ENCODE results near the gene CD7. TPM values are rescaled to one million over a fixed set of nuclear protein-coding genes. Genes with fewer than 3 reads are reported as not detected.

CD7 gene
- total and polyA plus RNA-seq, 9 of the 15 experiments (the other 6 are each of a cell fraction or from before 2014, with no cell fraction given) = 0.21 to 0.35 TPM; not detected in 7

DNA sequence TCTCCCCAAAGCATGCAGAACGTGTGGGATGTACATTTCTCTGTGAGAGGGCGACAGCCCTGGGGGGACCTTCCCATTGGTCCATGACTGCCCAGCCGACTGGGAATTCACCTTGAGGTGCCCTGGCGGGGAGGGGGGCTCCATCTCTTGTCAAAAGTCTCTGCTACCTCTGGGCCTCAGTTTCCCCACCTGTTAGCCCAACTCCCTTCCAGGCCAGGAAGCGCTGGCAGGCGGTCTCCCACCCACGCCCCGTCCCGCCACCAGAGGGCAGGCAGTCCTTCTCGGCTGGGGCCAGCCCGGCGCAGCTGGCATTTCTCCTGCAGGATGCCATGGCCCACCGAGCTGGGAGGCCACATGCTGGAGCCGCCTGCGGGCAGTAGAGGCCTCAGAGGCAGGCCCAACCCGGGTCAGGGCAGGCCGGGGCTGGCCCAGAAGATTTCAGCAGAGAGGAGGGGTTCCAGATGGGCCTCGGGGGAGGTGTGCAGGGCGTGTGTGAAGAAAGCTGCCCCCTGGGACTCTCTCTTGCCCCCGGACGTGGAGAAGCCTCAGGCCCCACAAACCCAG is 16.6 kb downstream of the CD7 start:
- WGBS (ENCODE audit: insufficient coverage, low coverage, missing lambda C conversion rate) = 48% methylated on average over 15 of the region's 21 CpGs
- CTCF ChIA-PET (ENCODE audit: low intra/inter-chr PET ratio) = interaction anchor here (0.5 kb wide), 1 partner anchor 318 kb away, joined by 3 read pairs; no protein-coding TSS in a partner anchor
- FAIRE-seq = no peak
- TF ChIP-seq SMC3 (conservative IDR thresholded peaks at IDR 0.05; ENCODE audit: insufficient read depth, low read depth, low read length) (peak; percentile 62), RUNX1 (IDR thresholded peaks at IDR 0.05; ENCODE audit: low read depth) (no peak), CC2D1A (IDR thresholded peaks at IDR 0.05) (no peak), ZNF24 (IDR thresholded peaks at IDR 0.05) (no peak), MYC (IDR thresholded peaks at IDR 0.05; ENCODE audit: low read depth, low read length) (no peak), MYC (CRISPR knock-in tag; IDR thresholded peaks at IDR 0.05; ENCODE audit: borderline replicate concordance, low read depth) (no peak), BHLHE40 (IDR thresholded peaks at IDR 0.05; ENCODE audit: low read length) (no peak), WHSC1 (IDR thresholded peaks at IDR 0.05; ENCODE audit: low read length) (no peak), PPARD (CRISPR knock-in tag; IDR thresholded peaks at IDR 0.05) (no peak), NFIC (IDR thresholded peaks at IDR 0.05) (peak; percentile 34)
- TF ChIP-seq, protein P1, sequence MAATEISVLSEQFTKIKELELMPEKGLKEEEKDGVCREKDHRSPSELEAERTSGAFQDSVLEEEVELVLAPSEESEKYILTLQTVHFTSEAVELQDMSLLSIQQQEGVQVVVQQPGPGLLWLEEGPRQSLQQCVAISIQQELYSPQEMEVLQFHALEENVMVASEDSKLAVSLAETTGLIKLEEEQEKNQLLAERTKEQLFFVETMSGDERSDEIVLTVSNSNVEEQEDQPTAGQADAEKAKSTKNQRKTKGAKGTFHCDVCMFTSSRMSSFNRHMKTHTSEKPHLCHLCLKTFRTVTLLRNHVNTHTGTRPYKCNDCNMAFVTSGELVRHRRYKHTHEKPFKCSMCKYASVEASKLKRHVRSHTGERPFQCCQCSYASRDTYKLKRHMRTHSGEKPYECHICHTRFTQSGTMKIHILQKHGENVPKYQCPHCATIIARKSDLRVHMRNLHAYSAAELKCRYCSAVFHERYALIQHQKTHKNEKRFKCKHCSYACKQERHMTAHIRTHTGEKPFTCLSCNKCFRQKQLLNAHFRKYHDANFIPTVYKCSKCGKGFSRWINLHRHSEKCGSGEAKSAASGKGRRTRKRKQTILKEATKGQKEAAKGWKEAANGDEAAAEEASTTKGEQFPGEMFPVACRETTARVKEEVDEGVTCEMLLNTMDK (IDR thresholded peaks at IDR 0.05; ENCODE audit: borderline replicate concordance, insufficient read depth, low read depth, low read length, poor library complexity, severe bottlenecking) = peak; percentile 76
- TF ChIP-seq, protein P2, sequence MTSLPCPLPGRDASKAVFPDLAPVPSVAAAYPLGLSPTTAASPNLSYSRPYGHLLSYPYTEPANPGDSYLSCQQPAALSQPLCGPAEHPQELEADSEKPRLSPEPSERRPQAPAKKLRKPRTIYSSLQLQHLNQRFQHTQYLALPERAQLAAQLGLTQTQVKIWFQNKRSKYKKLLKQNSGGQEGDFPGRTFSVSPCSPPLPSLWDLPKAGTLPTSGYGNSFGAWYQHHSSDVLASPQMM (CRISPR knock-in tag; IDR thresholded peaks at IDR 0.05) = no peak
- TF ChIP-seq, protein P3, sequence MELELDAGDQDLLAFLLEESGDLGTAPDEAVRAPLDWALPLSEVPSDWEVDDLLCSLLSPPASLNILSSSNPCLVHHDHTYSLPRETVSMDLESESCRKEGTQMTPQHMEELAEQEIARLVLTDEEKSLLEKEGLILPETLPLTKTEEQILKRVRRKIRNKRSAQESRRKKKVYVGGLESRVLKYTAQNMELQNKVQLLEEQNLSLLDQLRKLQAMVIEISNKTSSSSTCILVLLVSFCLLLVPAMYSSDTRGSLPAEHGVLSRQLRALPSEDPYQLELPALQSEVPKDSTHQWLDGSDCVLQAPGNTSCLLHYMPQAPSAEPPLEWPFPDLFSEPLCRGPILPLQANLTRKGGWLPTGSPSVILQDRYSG (tag; conservative IDR thresholded peaks at IDR 0.05; ENCODE audit: low read depth) = no peak
- TF ChIP-seq, protein P4, sequence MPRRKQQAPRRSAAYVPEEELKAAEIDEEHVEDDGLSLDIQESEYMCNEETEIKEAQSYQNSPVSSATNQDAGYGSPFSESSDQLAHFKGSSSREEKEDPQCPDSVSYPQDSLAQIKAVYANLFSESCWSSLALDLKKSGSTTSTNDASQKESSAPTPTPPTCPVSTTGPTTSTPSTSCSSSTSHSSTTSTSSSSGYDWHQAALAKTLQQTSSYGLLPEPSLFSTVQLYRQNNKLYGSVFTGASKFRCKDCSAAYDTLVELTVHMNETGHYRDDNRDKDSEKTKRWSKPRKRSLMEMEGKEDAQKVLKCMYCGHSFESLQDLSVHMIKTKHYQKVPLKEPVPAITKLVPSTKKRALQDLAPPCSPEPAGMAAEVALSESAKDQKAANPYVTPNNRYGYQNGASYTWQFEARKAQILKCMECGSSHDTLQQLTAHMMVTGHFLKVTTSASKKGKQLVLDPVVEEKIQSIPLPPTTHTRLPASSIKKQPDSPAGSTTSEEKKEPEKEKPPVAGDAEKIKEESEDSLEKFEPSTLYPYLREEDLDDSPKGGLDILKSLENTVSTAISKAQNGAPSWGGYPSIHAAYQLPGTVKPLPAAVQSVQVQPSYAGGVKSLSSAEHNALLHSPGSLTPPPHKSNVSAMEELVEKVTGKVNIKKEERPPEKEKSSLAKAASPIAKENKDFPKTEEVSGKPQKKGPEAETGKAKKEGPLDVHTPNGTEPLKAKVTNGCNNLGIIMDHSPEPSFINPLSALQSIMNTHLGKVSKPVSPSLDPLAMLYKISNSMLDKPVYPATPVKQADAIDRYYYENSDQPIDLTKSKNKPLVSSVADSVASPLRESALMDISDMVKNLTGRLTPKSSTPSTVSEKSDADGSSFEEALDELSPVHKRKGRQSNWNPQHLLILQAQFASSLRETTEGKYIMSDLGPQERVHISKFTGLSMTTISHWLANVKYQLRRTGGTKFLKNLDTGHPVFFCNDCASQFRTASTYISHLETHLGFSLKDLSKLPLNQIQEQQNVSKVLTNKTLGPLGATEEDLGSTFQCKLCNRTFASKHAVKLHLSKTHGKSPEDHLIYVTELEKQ (CRISPR knock-in tag; IDR thresholded peaks at IDR 0.05) = no peak

More for the DNA sequence above, 16.6 kb downstream of the CD7 start:
- H3K27me3 ChIP-seq (ENCODE audit: control insufficient read depth in 2 of 2, insufficient read depth in 2 of 2, low read length in 2 of 2) = no peaks in the 10 kb centered on the region
- no peak overlapping the region for H2AFZ ChIP-seq (ENCODE audit: low read depth, low read length)
- 0 out of 3 replicates have a peak, but pooled peaks have one; percentile 32 for ATAC-seq
- intact Hi-C loops (cut with micrococcal nuclease) = no loop called here
- no peak overlapping the region for H3K9ac ChIP-seq (ENCODE audit: insufficient read depth in 1 of 2, low read depth in 2 of 2, low read length in 2 of 2)
- peak in 2 of 4 experiments; percentile 53 to 59 for DNase-seq (ENCODE audit: extremely low read depth in 1 of 4, low spot score in 3 of 4)
- H4K20me1 ChIP-seq (replicated peaks; ENCODE audit: control insufficient read depth, insufficient read depth, low read length) = no peaks in the 10 kb centered on the region
- H3K4me2 ChIP-seq (ENCODE audit: insufficient read depth, low read length) = no peak overlapping the region
- in situ Hi-C loops (cut with MboI) = no loop called here
- POLR2A ChIA-PET = interaction anchor here (0.6 to 1.2 kb wide), 2 partner anchors 8 to 19 kb away, joined by 3 to 6 read pairs; no protein-coding TSS in a partner anchor
- no TSS peak for BruUV-seq (replicated peaks)
- no peak overlapping the region for H3K4me3 ChIP-seq
- peaks cover 61 to 91% of the 10 kb centered on the region in 2 experiments for H3K4me1 ChIP-seq (replicated peaks in 1 of 2; ENCODE audit: control insufficient read depth in 2 of 2, insufficient read depth in 2 of 2, low read length in 2 of 2)
- no peaks in the 10 kb centered on the region for H3K9me3 ChIP-seq (replicated peaks; ENCODE audit: control insufficient read depth, insufficient read depth, low read depth, low read length)
- H3K27ac ChIP-seq (ENCODE audit: extremely low read depth, low read depth, low read length) = no peak overlapping the region
- no peaks in the 10 kb centered on the region for H3K9me1 ChIP-seq (ENCODE audit: control insufficient read depth, insufficient read depth, low read length)
- H3K36me3 ChIP-seq (ENCODE audit: control insufficient read depth, insufficient read depth, low read length) = no peaks in the 10 kb centered on the region
- no peaks in the 10 kb centered on the region for H3K79me2 ChIP-seq (ENCODE audit: control insufficient read depth, insufficient read depth, low read length)

Data from K562 (cell line).